Esophagus muscularis mucosa (tissue), 4 donors: ENCODE results near the gene DISP3. TPM values are rescaled to one million over a fixed set of nuclear protein-coding genes. Genes with fewer than 3 reads are reported as not detected.
A peak's percentile ranks its signal among the peaks of the same experiment; 100 is the strongest.

Experiments
- DNase-seq: peaks from one replicate; pipeline ENCODE4 v3.0.0-alpha.2; 2017; ENCODE audit errors: extremely low spot score
- H3K27ac ChIP-seq, 4 donors: fragments of 200-600 bp; sonication (generic); replicated peaks in 1 of 4; 1 replicate in 3 of 4; 2 replicates in 1 of 4; pipeline ENCODE4 v1.5.1; 2016 to 2019; ENCODE audit warnings: mild to moderate bottlenecking in 1 of 4
- H3K27me3 ChIP-seq, 4 donors: fragments of 200-600 bp; sonication (generic); one replicate each; pipeline versions ENCODE4 v1.5.1 to v1.6.0; 2016 to 2019
- H3K36me3 ChIP-seq, 4 donors: fragments of 200-600 bp; sonication (generic); one replicate each; pipeline ENCODE4 v1.5.1; 2016 to 2019
- H3K4me1 ChIP-seq, 4 donors: fragments of 200-600 bp; sonication (generic); one replicate each; pipeline ENCODE4 v1.5.1; 2016 to 2019
- H3K4me3 ChIP-seq, 4 donors: fragments of 200-600 bp; sonication (generic); 1 replicate in 2 of 4; 2 replicates in 2 of 4; pipeline ENCODE4 v1.5.1; 2016 to 2019; ENCODE audit warnings: mild to moderate bottlenecking in 4 of 4, moderate library complexity in 1 of 4
- H3K9me3 ChIP-seq, 4 donors: fragments of 200-600 bp; sonication (generic); 1 replicate in 3 of 4; 2 replicates in 1 of 4; pipeline ENCODE4 v1.5.1; 2016 to 2019
- CTCF ChIP-seq, 3 experiments: fragments of 200-600 bp in 2 of 3; fragments of 450-650 bp in 1 of 3; sonication (generic) in 2 of 3; IDR thresholded peaks; one replicate each; pipeline ENCODE4 v1.5.1; 2017 to 2019; ENCODE audit warnings: antibody characterized with exemption in 3 of 3, mild to moderate bottlenecking in 2 of 3, moderate library complexity in 1 of 3
- EP300 ChIP-seq: sonication (generic); formaldehyde crosslinking; IDR thresholded peaks from one replicate; pipeline ENCODE4 v1.6.1; 2017; ENCODE audit warnings: antibody characterized with exemption
- POLR2A ChIP-seq: fragments of 450-650 bp; IDR thresholded peaks from one replicate; pipeline ENCODE4 v1.6.1; 2017; ENCODE audit warnings: antibody characterized with exemption, moderate library complexity, mild to moderate bottlenecking, low read depth
- POLR2AphosphoS5 ChIP-seq, 2 donors: sonication (generic); formaldehyde crosslinking; IDR thresholded peaks; one replicate each; pipeline ENCODE4 v1.6.1; 2017; ENCODE audit warnings: antibody characterized with exemption in 2 of 2
- WGBS: methylation state at CpG from one replicate; pipeline ENCODE4 v1.1.5; 2018; 5-methylcytosine and 5-hydroxymethylcytosine counted together
- intact Hi-C: fragments of 100-400 bp; cut with DNase I; formaldehyde crosslinking; loops from one replicate; pipeline ENCODE4 v1.15.1; 2023
- total RNA-seq, 4 donors: library from RNA; depleted of rRNA; stranded (reverse); fragments of >200 nt; gene quantifications; one replicate each; pipeline versions ENCODE4 v1.1.0 to v1.2.1, GENCODE V29; 2016

The DISP3 gene
- total RNA-seq, 4 donors from 2014 or later, result not detected

DNA sequence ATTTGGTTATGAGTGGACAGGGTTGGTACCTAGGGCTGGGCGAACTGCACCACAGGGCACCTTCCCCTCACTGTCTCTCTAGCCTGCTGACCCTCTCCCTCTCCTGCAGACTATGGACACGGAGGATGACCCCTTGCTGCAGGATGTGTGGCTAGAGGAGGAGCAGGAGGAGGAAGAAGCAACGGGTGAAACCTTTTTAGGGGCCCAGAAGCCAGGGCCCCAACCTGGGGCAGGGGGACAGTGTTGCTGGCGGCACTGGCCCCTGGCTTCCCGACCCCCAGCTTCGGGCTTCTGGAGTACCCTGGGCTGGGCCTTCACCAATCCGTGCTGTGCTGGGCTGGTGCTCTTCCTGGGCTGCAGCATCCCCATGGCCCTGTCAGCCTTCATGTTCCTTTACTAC, 21.9 kb downstream of the DISP3 start:
- peaks cover 0 to 79% (median 11%) of the 10 kb centered on the region in 4 donors for H3K27me3 ChIP-seq
- WGBS, result 96% methylated on average over 7 of the region's 7 CpGs
- no peak for DNase-seq

DNA sequence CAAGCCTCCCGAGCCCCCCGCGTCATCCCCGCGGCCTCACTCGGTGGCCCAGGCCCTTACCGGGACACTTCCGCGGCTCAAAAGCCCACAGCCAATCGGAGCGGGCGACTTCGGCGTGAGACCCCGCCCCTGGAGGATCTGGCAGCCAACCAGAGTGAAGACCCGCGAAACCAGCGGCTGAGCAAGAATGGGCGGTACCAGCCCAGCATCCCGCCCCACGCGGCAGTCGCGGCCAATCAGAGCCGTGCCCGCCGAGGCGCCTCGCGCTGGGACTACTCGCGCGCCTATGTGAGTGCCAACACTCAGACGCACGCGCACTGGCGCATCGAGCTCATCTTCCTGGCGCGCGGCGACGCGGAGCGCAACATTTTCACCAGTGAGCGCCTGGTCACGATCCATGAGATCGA, 22.5 kb downstream of the DISP3 start:
- no peak for DNase-seq
- H3K9me3 ChIP-seq, result peaks cover 0 to 31% (median 20%) of the 10 kb centered on the region in 4 donors
- intact Hi-C loops, result no loop called here
- H3K27me3 ChIP-seq, result peaks cover 0 to 76% (median 11%) of the 10 kb centered on the region in 4 donors
- 44% methylated on average over 29 of the region's 48 CpGs for WGBS
- H3K36me3 ChIP-seq, result no peaks in the 10 kb centered on the region
- peak overlapping the region in 3 of 4 donors; percentile 7 to 24 (median 22) for H3K4me3 ChIP-seq
- H3K27ac ChIP-seq, result no peak overlapping the region
- peaks cover 0 to 7% (median 3%) of the 10 kb centered on the region in 4 donors for H3K4me1 ChIP-seq
- TF ChIP-seq EP300 (no peak), CTCF (IDR thresholded peaks at IDR 0.05) (no peak), POLR2AphosphoS5 (IDR thresholded peaks at IDR 0.05) (no peak), POLR2A (no peak)

More for the DNA sequence above, 21.9 kb downstream of the DISP3 start:
- no peak for TF ChIP-seq POLR2AphosphoS5 (IDR thresholded peaks at IDR 0.05)
- TF ChIP-seq EP300, result no peak
- no peak for TF ChIP-seq POLR2A
- Histone ChIP-seq H3K4me1 (peaks cover 0 to 7% (median 3%) of the 10 kb centered on the region in 4 donors), H3K27ac (no peak overlapping the region), H3K9me3 (peaks cover 0 to 25% (median 15%) of the 10 kb centered on the region in 4 donors), H3K36me3 (no peaks in the 10 kb centered on the region), H3K4me3 (peak overlapping the region in 1 of 4 donors; percentile 22)
- intact Hi-C loops, result no loop called here

DNA sequence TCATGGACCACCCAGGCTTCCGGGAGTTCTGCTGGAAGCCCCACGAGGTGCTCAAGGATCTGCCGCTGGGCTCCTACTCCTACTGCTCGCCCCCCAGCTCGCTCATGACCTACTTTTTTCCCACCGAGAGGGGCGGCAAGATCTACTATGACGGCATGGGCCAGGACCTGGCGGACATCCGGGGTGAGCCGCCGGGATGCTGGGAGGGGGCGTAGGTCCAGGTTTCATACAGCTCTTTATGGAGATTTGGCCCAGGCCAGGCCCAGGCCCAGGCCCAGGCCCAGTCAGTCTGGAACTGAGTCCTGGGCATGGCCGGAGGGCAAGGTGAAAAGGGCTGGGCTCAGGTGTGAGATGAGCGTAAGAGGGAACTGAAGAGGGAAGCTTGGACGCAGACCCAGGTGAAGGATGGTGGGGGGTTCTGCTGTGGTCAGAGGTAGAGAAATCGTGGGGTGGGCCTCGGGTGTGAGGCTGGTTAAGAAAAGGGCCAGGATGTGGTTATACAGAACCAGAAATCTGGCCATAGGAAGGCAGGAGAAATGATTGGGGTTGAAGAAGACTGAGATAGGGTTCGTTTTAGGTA, 23.0 kb downstream of the DISP3 start:
- 77% methylated on average over 19 of the region's 19 CpGs for WGBS

DNA sequence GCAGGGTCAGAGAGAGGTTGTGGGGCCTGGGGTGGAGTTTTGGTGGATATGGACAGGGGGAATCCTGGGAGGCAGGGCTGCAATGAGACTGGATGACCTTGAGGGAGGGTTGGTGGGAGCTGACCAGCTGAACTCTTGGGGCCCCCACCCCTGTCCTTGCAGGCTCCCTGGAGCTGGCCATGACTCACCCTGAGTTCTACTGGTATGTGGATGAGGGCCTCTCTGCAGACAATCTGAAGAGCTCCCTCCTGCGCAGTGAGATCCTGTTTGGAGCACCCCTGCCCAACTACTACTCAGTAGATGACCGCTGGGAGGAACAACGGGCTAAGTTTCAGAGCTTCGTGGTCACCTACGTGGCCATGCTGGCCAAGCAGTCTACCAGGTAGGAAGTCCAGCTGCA, 23.6 kb downstream of the DISP3 start:
- Histone ChIP-seq H3K9me3 (peaks cover 0 to 42% (median 22%) of the 10 kb centered on the region in 4 donors), H3K27me3 (peaks cover 0 to 66% (median 11%) of the 10 kb centered on the region in 4 donors), H3K36me3 (no peaks in the 10 kb centered on the region), H3K27ac (no peak overlapping the region), H3K4me1 (peaks cover 0 to 7% (median 3%) of the 10 kb centered on the region in 4 donors), H3K4me3 (no peak overlapping the region)
- 100% methylated on average over 4 of the region's 5 CpGs for WGBS
- intact Hi-C loops, result no loop called here
- no peak for DNase-seq
- no peak for TF ChIP-seq EP300
- no peak for TF ChIP-seq POLR2AphosphoS5 (IDR thresholded peaks at IDR 0.05)
- no peak for TF ChIP-seq POLR2A
- no peak for TF ChIP-seq CTCF (IDR thresholded peaks at IDR 0.05)

More for the DNA sequence above, 23.0 kb downstream of the DISP3 start:
- Histone ChIP-seq H3K27ac (no peak overlapping the region), H3K36me3 (no peaks in the 10 kb centered on the region), H3K9me3 (peaks cover 0 to 36% (median 22%) of the 10 kb centered on the region in 4 donors), H3K4me3 (peak overlapping the region in 1 of 4 donors; percentile 7), H3K4me1 (peaks cover 0 to 7% (median 3%) of the 10 kb centered on the region in 4 donors), H3K27me3 (peaks cover 0 to 71% (median 11%) of the 10 kb centered on the region in 4 donors)
- intact Hi-C loops, result no loop called here
- no peak for TF ChIP-seq EP300
- no peak for TF ChIP-seq POLR2AphosphoS5 (IDR thresholded peaks at IDR 0.05)
- no peak for TF ChIP-seq POLR2A
- no peak for TF ChIP-seq CTCF (IDR thresholded peaks at IDR 0.05)
- DNase-seq, result no peak

DNA sequence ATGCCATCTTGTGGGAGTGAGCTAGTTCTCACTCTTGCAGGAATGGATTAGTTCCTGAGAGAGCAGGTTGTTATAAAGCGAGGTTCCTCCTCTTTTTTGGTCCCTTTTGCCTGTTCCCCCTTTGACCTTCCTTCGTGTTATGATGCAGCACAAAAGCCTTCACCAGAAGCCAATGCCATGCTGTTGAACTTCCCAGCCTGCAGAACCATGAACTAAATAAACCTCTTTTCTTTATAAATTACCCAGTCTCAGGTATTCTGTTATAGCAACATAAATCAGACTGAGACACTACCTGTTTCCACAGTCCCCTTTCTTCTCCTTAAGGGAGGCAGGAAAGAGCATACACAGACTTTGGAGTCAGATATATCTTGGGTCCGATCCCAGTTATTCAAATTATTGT, 25.6 kb downstream of the DISP3 start:
- H3K27ac ChIP-seq, result no peak overlapping the region
- peaks cover 0 to 7% (median 3%) of the 10 kb centered on the region in 4 donors for H3K4me1 ChIP-seq
- DNase-seq, result no peak
- TF ChIP-seq EP300, result no peak
- no peak for TF ChIP-seq CTCF (IDR thresholded peaks at IDR 0.05)
- TF ChIP-seq POLR2A, result no peak
- TF ChIP-seq POLR2AphosphoS5 (IDR thresholded peaks at IDR 0.05), result no peak
- H3K36me3 ChIP-seq, result no peaks in the 10 kb centered on the region
- peaks cover 0 to 45% (median 11%) of the 10 kb centered on the region in 4 donors for H3K27me3 ChIP-seq
- H3K9me3 ChIP-seq, result peaks cover 0 to 49% (median 22%) of the 10 kb centered on the region in 4 donors
- intact Hi-C loops, result no loop called here
- no peak overlapping the region for H3K4me3 ChIP-seq
- WGBS, result 85% methylated on average over 3 of the region's 3 CpGs
